ENCODE measurements around the gene DLG2.

GRCh38 chr11:85269109-85269508 is 358.0 kb downstream of the DLG2 start:
- TF ChIP-seq POLR2AphosphoS5 (IDR thresholded peaks at IDR 0.05; ENCODE audit: low read depth, low read length) (no peak), CTCF (IDR thresholded peaks at IDR 0.05; ENCODE audit: control extremely low read depth in 1 of 3, insufficient read depth in 1 of 3, low read depth in 1 of 3, low read length in 3 of 3) (no peak), FOSL1 (IDR thresholded peaks at IDR 0.05; ENCODE audit: insufficient read depth, low read depth, low read length) (no peak), RAD21 (IDR thresholded peaks at IDR 0.05 in 1 of 2, conservative IDR thresholded peaks at IDR 0.05 in 1 of 2; ENCODE audit: low read depth in 2 of 2, low read length in 2 of 2) (no peak), POLR2A (IDR thresholded peaks at IDR 0.05; ENCODE audit: control extremely low read depth in 1 of 2, low read depth in 2 of 2, low read length in 2 of 2) (no peak)
